Mesodermal cell (in vitro differentiated cells): Measurements from ENCODE around the gene SUPT20HL2. TPM values are rescaled to one million over a fixed set of nuclear protein-coding genes. Genes with fewer than 3 reads are reported as not detected.
"Not testable (repeated sequence)": the region's sequence is repeated elsewhere in the genome, so short reads cannot be mapped to it uniquely, and the experiment has no call there.

Experiments used
- H3K27ac ChIP-seq: 2 replicates; pipeline ENCODE4 v1.7.0; 2013; ENCODE audit warnings: mild to moderate bottlenecking, low read depth, low read length, moderate library complexity; ENCODE audit not compliant: severe bottlenecking
- H3K36me3 ChIP-seq: 2 replicates; pipeline ENCODE4 v1.7.1; 2013; ENCODE audit warnings: mild to moderate bottlenecking, low read length, moderate library complexity; ENCODE audit not compliant: control insufficient read depth, insufficient read depth
- H3K4me1 ChIP-seq: one replicate; pipeline ENCODE4 v1.7.1; 2013; ENCODE audit warnings: mild to moderate bottlenecking, low read length; ENCODE audit not compliant: insufficient read depth, control insufficient read depth, poor library complexity, severe bottlenecking
- H3K4me3 ChIP-seq: 2 replicates; pipeline ENCODE4 v1.7.0; 2013; ENCODE audit warnings: low read length, control low read depth, mild to moderate bottlenecking; ENCODE audit not compliant: insufficient read depth, poor library complexity, severe bottlenecking; ENCODE audit errors: extremely low read depth
- H3K9me3 ChIP-seq: 2 replicates; pipeline ENCODE4 v1.7.1; 2013; ENCODE audit warnings: mild to moderate bottlenecking, low read length, moderate library complexity; ENCODE audit not compliant: control insufficient read depth
- WGBS, 2 experiments: methylation state at CpG; one replicate each; pipeline ENCODE4 v1.1.5; 2013; ENCODE audit warnings: missing lambda C conversion rate in 2 of 2; ENCODE audit not compliant: insufficient coverage in 2 of 2; 5-methylcytosine and 5-hydroxymethylcytosine counted together
- polyA plus RNA-seq, 2 experiments: library from polyadenylated mRNA; stranded (reverse); fragments of 50-300 nt; gene quantifications; one replicate each; pipeline ENCODE4 v1.2.3, GENCODE V29; 2013

The SUPT20HL2 gene
- polyA plus RNA-seq (2013, experiment 1 of 2), result not detected
- polyA plus RNA-seq (2013, experiment 2 of 2), result not detected

GRCh38 chrX:24314019-24314635, at the start of gene SUPT20HL2:
SUPT20HL2 (minus strand) TSS chrX:24314069; CDS start chrX:24313315, 754 bp downstream.
- WGBS, 2 experiments, result 98% methylated on average over 22 to 30 of the region's 39 CpGs
- no peaks in the 10 kb centered on the region for H3K9me3 ChIP-seq
- H3K27ac ChIP-seq, result no peak within 1 kb of the TSS
- no peak within 1 kb of the TSS for H3K4me3 ChIP-seq
- no peaks in the 10 kb centered on the region for H3K36me3 ChIP-seq
- H3K4me1 ChIP-seq, result peaks cover 3% of the 10 kb centered on the region

- not testable (repeated sequence) for H3K4me1 ChIP-seq, H3K4me3 ChIP-seq, H3K27ac ChIP-seq, H3K9me3 ChIP-seq, H3K36me3 ChIP-seq
- WGBS, 2 experiments, result 81 to 98% methylated on average over 3 to 15 of the region's 41 CpGs
Measured at GRCh38 chrX:24362089-24362745, 48.3 kb upstream of the SUPT20HL2 start.

DNA sequence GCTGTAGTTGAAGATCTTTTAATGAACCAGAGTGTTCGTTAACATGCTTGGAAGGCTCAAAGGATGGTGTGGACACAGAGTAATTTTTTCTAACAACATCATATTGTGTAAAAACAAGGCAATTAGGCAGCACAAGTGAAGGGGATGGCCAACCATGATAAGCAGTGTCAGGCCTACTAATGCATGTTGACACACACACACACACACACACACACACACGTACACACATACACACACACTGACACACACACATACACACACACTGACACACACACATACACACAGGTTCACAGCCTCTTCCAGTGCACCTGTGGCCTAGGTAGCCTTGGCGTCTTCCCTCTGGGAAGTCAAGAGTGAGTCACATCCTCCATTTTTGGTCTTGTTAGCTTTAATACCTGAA, 46.4 kb upstream of the SUPT20HL2 start, which contains the start of gene SUPT20HL1:
Gene SUPT20HL1, plus strand, starts transcription at position 368 of the 400 bp plus-strand sequence. CDS start 2,122 bp downstream, outside the sequence.
- Histone ChIP-seq H3K9me3 (no peaks in the 10 kb centered on the region), H3K4me1 (peaks cover 12% of the 10 kb centered on the region), H3K27ac (no peak within 1 kb of the TSS), H3K36me3 (no peaks in the 10 kb centered on the region), H3K4me3 (no peak within 1 kb of the TSS)
- WGBS, 2 experiments, result 100% methylated on average over 1 of the region's 3 CpGs; no CpG with 5 or more reads in 1 of the 2 experiments

- Histone ChIP-seq H3K9me3 (no peaks in the 10 kb centered on the region), H3K4me1 (peaks cover 12% of the 10 kb centered on the region), H3K36me3 (no peaks in the 10 kb centered on the region), H3K4me3 (no peak overlapping the region), H3K27ac (peak overlapping the region; percentile 53)
Measured at GRCh38 chrX:24357106-24357505, 43.2 kb upstream of the SUPT20HL2 start.

DNA sequence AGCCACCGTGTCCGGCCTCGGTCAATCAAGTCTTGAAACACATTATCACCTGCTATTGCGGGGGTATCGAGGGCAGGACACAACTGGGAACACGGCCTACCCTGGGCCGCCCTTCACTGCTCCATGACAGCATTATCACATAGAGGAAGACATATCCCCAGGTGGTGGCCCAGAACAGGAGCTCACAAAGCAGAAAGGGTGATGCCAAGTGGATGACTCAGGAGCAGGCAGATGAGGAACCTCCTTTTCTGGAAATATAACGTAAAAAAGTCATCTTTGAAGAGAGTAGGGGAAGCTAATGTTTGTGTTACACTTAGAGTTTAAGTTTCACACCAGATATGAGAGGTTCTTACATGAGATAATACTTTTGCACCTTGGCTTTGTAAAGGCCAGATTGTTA, 41.2 kb upstream of the SUPT20HL2 start:
- 60 to 88% methylated on average over 1 to 7 of the region's 8 CpGs for WGBS, 2 experiments
- Histone ChIP-seq H3K27ac (no peak overlapping the region), H3K4me1 (peaks cover 12% of the 10 kb centered on the region), H3K36me3 (no peaks in the 10 kb centered on the region), H3K4me3 (no peak overlapping the region), H3K9me3 (no peaks in the 10 kb centered on the region)

- no peak overlapping the region for H3K27ac ChIP-seq
- H3K4me3 ChIP-seq, result no peak overlapping the region
- no CpG with 5 or more reads among the region's 4 CpGs for WGBS, 2 experiments
- H3K36me3 ChIP-seq, result no peaks in the 10 kb centered on the region
- H3K4me1 ChIP-seq, result peaks cover 9% of the 10 kb centered on the region
- H3K9me3 ChIP-seq, result no peaks in the 10 kb centered on the region
Measured at GRCh38 chrX:24350217-24350616, 36.3 kb upstream of the SUPT20HL2 start.

- no peak overlapping the region for H3K4me3 ChIP-seq
- peak overlapping the region; percentile 64 for H3K27ac ChIP-seq
- no peaks in the 10 kb centered on the region for H3K36me3 ChIP-seq
- H3K4me1 ChIP-seq, result peaks cover 12% of the 10 kb centered on the region
- WGBS, 2 experiments, result no CpG with 5 or more reads among the region's 1 CpG
- no peaks in the 10 kb centered on the region for H3K9me3 ChIP-seq
Measured at GRCh38 chrX:24347881-24348280, 34.0 kb upstream of the SUPT20HL2 start.

- no peak overlapping the region for H3K4me3 ChIP-seq
- H3K27ac ChIP-seq, result no peak overlapping the region
- no peaks in the 10 kb centered on the region for H3K9me3 ChIP-seq
- H3K4me1 ChIP-seq, result peaks cover 27% of the 10 kb centered on the region
- no peaks in the 10 kb centered on the region for H3K36me3 ChIP-seq
- 92 to 100% methylated on average over 4 to 6 of the region's 9 CpGs for WGBS, 2 experiments
Measured at GRCh38 chrX:24343719-24344118, 29.9 kb upstream of the SUPT20HL2 start.

DNA sequence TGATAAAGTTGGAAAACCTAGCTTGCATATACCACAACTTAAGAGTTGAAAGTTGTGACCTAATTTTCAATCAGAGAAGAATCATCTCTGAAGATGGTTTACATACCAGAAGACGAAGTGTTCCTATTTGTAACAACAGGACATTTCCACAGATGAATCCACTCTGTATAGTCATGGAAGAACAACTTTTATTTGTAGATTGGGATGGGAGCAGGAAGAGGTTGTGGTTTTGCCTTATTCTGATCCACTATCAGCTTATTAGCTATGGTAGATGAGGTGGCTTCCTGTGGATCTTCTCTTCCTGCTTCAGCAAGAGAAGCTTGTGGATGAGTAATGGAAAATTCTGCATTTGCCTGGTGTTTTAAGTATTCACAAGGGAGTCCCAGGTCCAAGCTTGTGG, 27.9 kb upstream of the SUPT20HL2 start:
- Histone ChIP-seq H3K4me1 (peaks cover 19% of the 10 kb centered on the region), H3K9me3 (no peaks in the 10 kb centered on the region), H3K4me3 (no peak overlapping the region), H3K36me3 (no peaks in the 10 kb centered on the region), H3K27ac (peak overlapping the region; percentile 45)
- WGBS, 2 experiments, result 80% methylated on average over 1 of the region's 1 CpG; no CpG with 5 or more reads in 1 of the 2 experiments

GRCh38 chrX:24340501-24340900, 26.6 kb upstream of the SUPT20HL2 start:
- H3K27ac ChIP-seq, result no peak overlapping the region
- 100% methylated on average over 1 of the region's 2 CpGs; no CpG with 5 or more reads in 1 of the 2 experiments for WGBS, 2 experiments

DNA sequence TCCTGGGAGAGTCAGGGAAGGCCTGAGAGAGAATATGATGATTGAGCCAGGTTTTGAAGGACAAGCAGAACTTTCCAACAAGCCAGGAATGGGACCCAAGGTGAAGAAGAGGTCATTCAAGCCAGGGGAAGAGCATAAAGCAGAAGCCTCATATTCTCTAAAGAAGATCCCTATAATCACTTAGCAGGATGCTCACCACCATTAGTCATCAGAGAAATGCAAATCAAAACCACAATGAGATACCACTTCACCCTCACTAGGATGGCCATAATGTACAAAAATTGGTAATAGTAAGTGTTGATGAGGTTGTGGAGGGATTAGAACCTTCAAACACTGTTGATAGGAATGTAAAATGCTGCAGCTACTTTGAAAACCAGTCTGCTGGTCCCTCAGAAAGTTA, 26.0 kb upstream of the SUPT20HL2 start:
- Histone ChIP-seq H3K4me1 (peaks cover 19% of the 10 kb centered on the region), H3K27ac (no peak overlapping the region), H3K9me3 (no peaks in the 10 kb centered on the region), H3K36me3 (no peaks in the 10 kb centered on the region), H3K4me3 (no peak overlapping the region)

More at GRCh38 chrX:24340501-24340900, 26.6 kb upstream of the SUPT20HL2 start:
- peaks cover 19% of the 10 kb centered on the region for H3K4me1 ChIP-seq
- no peak overlapping the region for H3K4me3 ChIP-seq
- H3K36me3 ChIP-seq, result no peaks in the 10 kb centered on the region
- H3K9me3 ChIP-seq, result no peaks in the 10 kb centered on the region
